IPS DF 4.7 (cell line): Measurements from ENCODE around the gene PLXDC1.

Experiments used
- DNase-seq: peaks from one replicate; pipeline ENCODE4 v3.0.0-alpha.2; 2013; ENCODE audit warnings: low spot score; ENCODE audit errors: extremely low read depth

PLXDC1 gene

GRCh38 chr17:39151150-39151942 lies at the start of gene PLXDC1:
PLXDC1 (minus strand) TSS chr17:39151637; CDS start chr17:39151437, 200 bp downstream.
- DNase-seq, result no peak

DNA sequence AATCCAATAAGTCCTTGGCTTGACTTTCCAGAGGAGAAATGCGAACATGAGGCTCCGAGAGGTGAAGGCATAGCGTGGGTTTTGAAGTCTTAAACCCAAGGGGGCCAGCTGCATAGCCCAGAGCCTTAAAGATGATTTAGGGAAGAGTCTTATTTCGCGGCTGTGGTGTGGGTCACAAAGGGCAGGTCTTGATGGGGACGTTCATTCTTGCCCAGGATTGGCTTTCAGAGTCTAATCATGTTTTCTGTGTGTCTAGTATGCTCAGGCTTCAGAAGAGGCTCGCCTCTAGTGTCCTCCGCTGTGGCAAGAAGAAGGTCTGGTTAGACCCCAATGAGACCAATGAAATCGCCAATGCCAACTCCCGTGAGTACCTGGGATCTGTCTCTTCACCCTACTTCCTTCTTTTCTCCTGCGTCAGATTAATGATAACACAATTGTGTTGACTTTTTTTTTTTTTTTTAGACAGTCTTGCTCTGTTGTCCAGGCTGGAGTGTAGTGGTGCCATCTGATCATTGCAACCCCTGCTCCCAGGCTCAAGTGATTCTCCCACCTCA lies 49.6 kb upstream of the PLXDC1 start:
- no peak for DNase-seq

GRCh38 chr17:39200070-39200879 lies 48.8 kb upstream of the PLXDC1 start, which contains the start of gene RPL19:
RPL19 (plus strand) TSS chr17:39200283; CDS start chr17:39200345, 62 bp downstream.
- DNase-seq, result no peak

DNA sequence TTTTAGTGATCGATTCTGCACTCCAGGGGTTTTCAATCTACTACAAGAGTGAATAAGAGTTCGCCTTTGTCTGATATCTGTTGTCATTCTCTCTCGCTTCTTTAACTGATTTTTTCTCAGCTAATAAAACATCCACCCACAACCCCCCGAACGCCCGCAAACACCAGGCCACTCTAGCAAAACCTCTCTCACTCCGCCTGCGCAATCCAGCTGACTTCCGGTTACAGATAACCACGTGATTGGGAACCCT lies 48.3 kb upstream of the PLXDC1 start:
- no peak for DNase-seq

- DNase-seq, result no peak
Measured at GRCh38 chr17:39198186-39198566, 46.7 kb upstream of the PLXDC1 start.

DNA sequence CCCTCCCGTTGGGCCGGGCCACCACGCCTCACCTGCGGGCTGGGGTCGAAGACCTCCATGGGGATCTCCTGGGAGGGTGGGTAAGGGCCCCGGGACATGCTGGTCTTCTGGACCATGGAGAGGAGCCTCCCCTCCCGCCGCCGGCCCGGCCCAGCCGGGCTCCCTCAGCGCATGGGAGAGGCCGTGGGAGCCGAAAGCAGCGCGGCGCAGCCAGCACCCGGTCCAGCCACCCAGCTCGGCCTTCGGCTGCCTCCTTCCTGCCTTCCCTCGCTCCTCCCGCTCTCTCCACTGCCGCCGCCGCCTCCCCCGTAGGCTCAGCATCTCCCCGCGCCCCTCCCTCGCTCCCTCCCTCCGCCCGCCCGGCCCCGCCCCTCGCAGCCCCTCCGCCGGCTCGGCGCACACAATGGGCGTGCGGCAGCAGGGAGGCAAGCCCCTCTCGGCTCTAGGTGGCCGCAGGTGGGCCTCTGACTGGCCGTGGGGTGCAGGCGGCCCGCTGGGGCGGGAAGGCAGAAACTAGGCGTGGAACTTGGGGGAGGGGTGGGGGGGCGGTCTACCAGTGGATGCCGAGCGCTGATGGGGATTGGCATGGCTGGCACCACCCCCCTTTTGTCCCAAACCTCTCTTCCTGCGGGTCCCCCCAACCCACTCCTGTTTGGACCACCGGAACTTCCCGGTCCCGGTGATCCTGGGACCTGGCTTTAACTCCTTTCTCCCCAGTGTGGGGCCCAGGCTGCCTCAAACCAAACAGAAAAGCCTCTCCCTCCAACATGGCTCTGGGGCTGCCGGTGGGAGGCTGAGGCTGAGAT lies 46.1 kb upstream of the PLXDC1 start, which contains the start of gene CACNB1:
CACNB1 (minus strand) TSS at position 290 of the 806 bp plus-strand sequence; CDS start at position 116, 174 bp downstream.
- no peak for DNase-seq

- DNase-seq, result no peak
Measured at GRCh38 chr17:39196808-39197291, 45.4 kb upstream of the PLXDC1 start.

DNA sequence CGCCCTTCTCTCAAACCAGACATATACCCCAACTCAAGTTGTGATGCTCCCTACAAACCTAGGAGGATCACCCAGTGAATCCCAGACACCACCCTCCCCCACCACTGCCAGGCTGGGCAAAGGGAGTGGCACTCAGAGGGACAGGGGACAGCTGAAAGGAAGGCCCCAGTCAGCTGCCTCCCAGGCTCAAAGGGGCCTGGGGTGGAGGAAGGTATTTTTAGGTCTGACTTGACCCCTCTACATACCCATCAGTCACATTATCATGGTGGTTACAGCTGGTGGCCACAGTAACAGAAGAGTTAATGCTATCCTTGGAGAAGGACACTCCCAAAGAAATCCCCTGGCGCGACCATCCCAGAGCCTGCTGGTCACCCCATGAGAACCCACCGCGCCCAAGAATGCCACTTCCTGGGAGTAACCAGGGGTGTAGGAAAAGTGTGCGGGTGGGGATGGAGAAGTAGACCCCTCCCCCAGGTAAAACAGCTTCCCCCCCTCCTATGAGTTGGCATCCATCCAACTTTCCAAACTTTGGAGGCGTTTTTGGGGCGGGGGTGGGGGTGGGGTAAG lies 44.9 kb upstream of the PLXDC1 start:
- no peak for DNase-seq

DNA sequence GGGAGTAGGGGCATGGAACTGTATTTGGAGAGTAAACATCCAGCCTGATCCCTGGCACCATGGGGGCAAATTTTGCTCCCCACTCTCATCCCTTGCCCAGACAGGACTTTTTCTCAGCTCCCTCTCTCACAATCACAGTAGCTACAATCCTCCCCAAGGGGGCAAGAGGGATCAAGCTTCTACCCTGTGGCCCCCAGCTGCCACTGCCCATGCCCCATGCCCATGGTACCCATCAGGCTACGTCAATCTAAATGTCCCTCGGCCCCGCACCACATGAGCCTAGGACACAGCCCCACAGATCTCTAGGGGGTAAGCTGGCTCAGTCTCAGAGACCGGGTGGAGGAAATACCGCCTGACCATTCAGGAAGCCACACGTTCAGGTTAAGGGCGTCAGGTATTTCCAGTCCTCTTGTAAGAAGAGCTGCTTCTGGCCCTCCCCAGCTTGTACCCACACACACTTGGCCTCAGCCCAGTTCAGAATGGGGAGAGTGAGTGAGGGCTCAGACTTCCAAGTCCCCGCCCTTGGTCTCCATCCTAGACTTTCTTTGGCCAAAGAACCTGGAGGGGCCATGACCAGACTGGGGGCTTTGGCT lies 44.2 kb upstream of the PLXDC1 start:
- DNase-seq, result no peak

- DNase-seq, result no peak
Measured at GRCh38 chr17:39194985-39195524, 43.6 kb upstream of the PLXDC1 start.

DNA sequence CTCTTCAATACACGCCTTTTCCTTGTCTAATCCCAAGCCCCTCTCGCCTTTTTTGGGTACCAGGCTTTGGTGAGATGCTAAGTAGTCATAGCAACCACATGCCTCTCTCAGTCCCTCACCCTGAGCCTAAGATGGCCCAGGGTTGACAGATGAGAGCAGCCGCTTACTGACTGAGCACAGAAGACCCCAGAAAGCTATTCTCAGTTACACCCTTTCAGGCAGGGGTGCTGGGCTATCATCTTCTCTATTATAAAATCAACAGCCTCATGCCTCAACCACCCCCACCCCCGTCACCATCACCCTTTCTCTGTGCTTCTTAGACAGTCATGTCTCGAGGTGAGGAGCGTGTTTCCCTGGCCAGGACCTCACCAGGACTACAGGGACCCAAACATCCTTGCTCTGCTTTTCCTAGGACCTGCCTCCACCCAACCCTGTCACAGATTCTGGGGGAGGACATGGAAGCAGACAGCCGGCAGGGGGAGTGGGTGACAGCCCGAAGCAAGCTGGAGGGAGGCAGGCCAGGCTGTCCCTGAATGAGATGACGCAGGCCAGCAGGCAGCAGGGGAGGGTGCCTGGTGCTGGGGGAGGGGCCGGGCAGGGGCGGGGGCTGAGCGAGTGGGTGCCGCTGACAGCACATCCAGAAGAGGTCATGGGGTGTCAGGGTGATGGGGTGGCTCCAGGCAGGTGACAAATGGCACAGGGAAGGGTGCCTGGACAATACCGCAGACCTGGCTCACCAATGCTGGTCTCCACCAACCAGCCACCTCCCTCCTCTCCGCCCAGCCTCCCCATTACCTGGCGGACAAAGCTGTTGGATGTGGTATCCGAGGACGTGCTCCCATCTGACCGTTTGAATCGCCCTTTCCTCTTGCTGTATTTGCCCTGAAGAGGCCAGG lies 42.9 kb upstream of the PLXDC1 start:
- no peak for DNase-seq

GRCh38 chr17:39193346-39193745 lies 41.9 kb upstream of the PLXDC1 start:
- DNase-seq, result no peak

DNA sequence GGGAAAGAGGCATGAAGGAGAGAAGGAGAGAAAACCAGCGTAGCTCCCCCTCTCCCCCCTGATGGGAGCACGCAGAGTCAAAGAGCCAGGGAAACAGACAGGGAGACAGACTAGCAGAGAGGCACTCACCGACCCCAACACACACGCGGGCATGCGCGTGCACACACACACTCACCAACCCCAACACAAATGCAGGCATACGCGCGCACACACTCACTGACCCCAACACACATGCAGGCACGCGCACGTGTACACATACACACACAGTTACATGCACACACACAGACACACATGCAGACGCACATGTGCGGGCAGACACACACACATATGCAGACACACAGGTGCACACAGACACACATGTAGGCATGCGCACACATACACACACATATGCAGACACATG lies 41.5 kb upstream of the PLXDC1 start:
- DNase-seq, result no peak

DNA sequence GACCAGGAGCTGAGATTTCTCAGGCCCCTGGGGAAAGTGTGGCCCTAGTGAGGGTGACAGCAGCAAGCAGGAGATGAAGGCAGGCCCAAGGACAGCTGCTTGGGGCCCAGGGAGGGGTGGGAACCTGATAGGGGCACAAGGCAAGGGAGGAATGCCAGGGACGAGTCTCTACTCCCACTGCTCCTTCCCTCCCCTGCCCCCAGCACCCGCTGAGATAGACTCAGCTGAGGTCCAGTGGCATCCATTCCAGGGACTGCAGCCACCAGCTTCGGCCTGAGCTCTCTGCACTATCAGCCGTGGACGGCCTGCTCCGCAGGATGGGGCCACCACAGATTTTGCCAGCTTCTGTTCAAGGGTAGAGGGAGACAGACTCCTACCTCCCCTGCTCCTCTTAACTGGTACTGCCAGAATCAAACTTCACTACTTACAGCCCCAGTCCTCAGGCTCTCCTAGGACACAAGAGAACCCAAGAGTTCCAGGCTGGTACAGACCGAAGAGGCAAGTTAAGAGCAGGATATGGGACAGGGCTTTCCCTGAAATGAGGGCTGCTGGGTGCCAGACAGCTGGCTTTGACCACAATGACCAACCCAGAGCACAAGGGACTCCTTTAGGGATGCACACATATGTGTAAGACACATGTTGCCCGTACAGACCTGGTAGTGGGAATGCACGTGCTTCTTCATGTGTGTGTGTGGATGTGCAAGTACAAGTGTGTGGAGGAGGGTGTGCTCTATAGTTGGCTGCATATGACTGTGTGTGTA lies 40.5 kb upstream of the PLXDC1 start:
- no peak for DNase-seq

DNA sequence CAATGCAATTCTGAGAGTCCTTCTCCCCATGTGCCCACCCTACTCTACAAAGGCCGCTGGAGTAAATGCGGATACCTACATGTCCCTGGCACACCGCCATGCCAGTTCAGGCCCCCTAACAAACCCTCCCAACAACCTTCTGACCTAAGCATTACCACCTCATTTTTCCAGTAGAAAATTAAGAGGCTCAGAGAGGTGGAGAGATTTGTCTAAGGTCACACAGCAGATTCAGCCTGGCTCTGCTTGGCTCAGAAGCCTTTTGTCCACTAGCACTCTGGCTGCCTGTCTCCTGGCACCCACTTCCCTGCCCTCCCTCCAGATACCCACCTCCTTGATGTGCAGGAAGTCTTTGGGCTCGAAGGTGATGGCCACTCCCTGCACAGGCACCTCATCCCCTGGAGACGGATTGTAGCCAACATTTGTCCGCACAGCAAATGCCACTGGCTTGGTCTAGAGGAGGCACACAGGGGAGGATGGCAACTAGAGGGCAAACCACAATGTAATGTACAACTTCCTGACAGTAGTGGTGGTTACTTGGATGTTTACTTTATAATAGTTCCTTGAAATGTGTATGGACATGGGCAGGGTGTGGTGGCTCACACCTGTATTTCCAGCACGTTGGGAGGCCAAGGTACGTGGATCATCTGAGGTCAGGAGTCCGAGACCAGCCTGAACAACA lies 35.9 kb upstream of the PLXDC1 start:
- no peak for DNase-seq

DNA sequence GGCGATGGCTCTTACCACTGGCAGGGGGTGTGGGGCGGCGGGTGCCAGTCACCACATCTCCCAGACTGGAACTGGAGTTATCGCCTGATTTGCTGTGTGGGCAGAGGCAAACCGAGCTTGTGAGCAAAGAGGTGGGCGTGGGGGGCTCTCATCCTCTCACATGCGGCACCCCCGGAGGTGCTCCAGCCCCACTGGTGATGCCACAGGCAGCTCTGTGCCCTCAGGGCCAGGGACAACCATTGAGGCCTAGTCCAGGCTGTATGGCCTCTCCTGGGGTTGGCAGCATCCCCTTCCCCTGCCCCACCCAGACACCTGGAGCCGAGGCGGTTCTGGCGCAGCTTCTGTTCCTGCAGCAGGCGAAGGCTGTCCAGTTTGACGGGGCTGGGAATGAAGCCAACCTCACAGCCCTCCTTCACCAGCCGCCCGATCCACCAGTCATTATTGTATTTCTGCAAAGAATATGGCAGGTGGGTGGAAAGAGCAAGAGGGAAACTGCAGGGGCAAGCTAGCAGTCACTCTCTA lies 35.1 kb upstream of the PLXDC1 start:
- DNase-seq, result no peak

DNA sequence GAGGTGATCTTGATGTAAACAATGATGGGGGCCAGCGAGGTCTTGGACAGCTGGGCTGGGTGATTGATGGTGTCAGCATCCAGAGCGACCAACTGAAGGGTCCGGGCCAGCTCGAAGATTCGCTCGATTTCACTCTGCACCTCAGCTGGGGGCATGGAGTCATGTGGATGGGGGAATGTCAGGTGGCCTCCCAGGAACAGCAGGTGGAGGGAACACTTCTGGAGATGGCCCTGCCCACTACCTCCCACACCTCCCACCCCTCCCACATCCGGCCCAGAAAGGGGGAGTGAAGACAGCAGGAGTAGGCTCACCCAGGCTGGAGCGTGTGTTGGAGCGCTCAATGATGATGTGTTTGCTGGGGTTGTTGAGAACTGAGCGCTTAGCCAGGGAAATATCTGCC lies 32.3 kb upstream of the PLXDC1 start:
- no peak for DNase-seq

DNA sequence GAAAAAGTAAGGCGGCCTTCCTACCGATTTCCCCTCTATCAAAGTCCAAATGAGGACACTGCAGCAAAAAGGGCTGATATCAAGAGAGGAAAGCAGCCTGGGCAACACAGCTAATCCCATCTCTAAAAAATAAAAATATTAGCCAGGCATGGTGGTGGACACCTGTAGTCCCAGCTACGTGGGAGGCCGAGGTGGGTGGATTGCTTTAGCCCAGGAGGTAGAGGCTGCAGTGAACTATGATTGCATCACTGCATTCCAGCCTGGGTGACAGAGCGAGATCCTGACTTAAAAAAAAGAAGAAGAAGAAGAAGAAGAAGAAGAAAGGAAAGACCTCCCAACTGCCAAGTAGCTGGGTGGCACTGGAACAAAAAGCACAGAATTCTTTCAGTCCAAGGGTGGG lies 31.6 kb upstream of the PLXDC1 start:
- DNase-seq, result no peak
